HEK293 (cell line): ENCODE data around the gene PGC.

Experiments
- CTCF ChIA-PET: fragments of 350-600 bp; formaldehyde crosslinking; extraction: SDS; loops from one replicate; lab custom pipeline; 2021; ENCODE audit warnings: antibody characterized with exemption; lab: Yijun Ruan, JAX
- POLR2A ChIA-PET: fragments of 300-600 bp; formaldehyde crosslinking; extraction: SDS; loops from one replicate; lab custom pipeline; 2020; ENCODE audit warnings: antibody characterized with exemption, inconsistent platforms; lab: Yijun Ruan, JAX
- H3K27ac ChIP-seq: fragments of 200-500 bp; sonication (Bioruptor generic); 2 replicates; pipeline ENCODE4 v1.5.1; 2014; ENCODE audit warnings: low read depth, low read length, control low read depth, inconsistent platforms; ENCODE audit errors: extremely low read depth
- H3K36me3 ChIP-seq, 2 experiments: fragments of 200-500 bp in 1 of 2; sonication (Bioruptor generic) in 1 of 2; 1 replicate in 1 of 2; 2 replicates in 1 of 2; pipeline ENCODE4 v1.5.1; 2014 to 2017; ENCODE audit warnings: inconsistent platforms in 2 of 2, low read length in 2 of 2; ENCODE audit not compliant: control insufficient read depth in 2 of 2, insufficient read depth in 1 of 2
- H3K4me1 ChIP-seq: fragments of 200-500 bp; sonication (Bioruptor generic); 2 replicates; pipeline ENCODE4 v1.5.1; 2014; ENCODE audit warnings: mild to moderate bottlenecking, low read length, inconsistent platforms; ENCODE audit not compliant: control insufficient read depth, insufficient read depth
- H3K4me3 ChIP-seq: 2 replicates; pipeline ENCODE4 v1.5.1; 2011; ENCODE audit warnings: low read depth, mild to moderate bottlenecking, control low read depth, low read length, moderate library complexity
- H3K9me3 ChIP-seq: fragments of 200-500 bp; sonication (Bioruptor generic); 2 replicates; pipeline ENCODE4 v1.5.1; 2014; ENCODE audit warnings: low read depth, low read length, inconsistent platforms; ENCODE audit not compliant: control insufficient read depth, insufficient read depth
- GLI4 ChIP-seq: fragments of 450-650 bp; formaldehyde crosslinking; IDR thresholded peaks from 2 replicates; pipeline ENCODE4 v1.5.1; 2016; ENCODE audit warnings: missing biosample characterization, missing genetic modification characterization
- KLF10 ChIP-seq: fragments of 450-650 bp; IDR thresholded peaks from 2 replicates; pipeline ENCODE4 v1.5.1; 2018; ENCODE audit warnings: missing biosample characterization, mild to moderate bottlenecking, missing genetic modification characterization
- KLF9 ChIP-seq: fragments of 450-650 bp; formaldehyde crosslinking; IDR thresholded peaks from 2 replicates; pipeline ENCODE4 v1.5.1; 2016; ENCODE audit warnings: missing biosample characterization, missing genetic modification characterization, low read depth
- PRDM1 ChIP-seq: fragments of 450-650 bp; formaldehyde crosslinking; IDR thresholded peaks from 2 replicates; pipeline ENCODE4; 2016; ENCODE audit warnings: missing biosample characterization, missing genetic modification characterization
- SP3 ChIP-seq: fragments of 450-650 bp; formaldehyde crosslinking; IDR thresholded peaks from 2 replicates; pipeline ENCODE4 v1.5.1; 2016; ENCODE audit warnings: missing biosample characterization, missing genetic modification characterization
- TCF7L2 ChIP-seq: IDR thresholded peaks from 2 replicates; pipeline ENCODE4 v1.6.1; 2011; ENCODE audit warnings: low read depth, mild to moderate bottlenecking, inconsistent platforms, low read length, moderate library complexity, borderline replicate concordance
- ZNF112 ChIP-seq: fragments of 450-650 bp; formaldehyde crosslinking; IDR thresholded peaks from 2 replicates; pipeline ENCODE4 v1.5.0; 2017; ENCODE audit warnings: missing biosample characterization, missing genetic modification characterization
- ZNF132 ChIP-seq: fragments of 450-650 bp; formaldehyde crosslinking; IDR thresholded peaks from 2 replicates; pipeline ENCODE4 v1.5.1; 2017; ENCODE audit warnings: missing biosample characterization, missing genetic modification characterization, borderline replicate concordance
- ZNF2 ChIP-seq: fragments of 450-650 bp; formaldehyde crosslinking; IDR thresholded peaks from 2 replicates; pipeline ENCODE4 v1.5.1; 2016; ENCODE audit warnings: missing biosample characterization, missing genetic modification characterization
- ZNF394 ChIP-seq: fragments of 450-650 bp; formaldehyde crosslinking; IDR thresholded peaks from 2 replicates; pipeline ENCODE4 v1.5.1; 2016; ENCODE audit warnings: missing biosample characterization, missing genetic modification characterization, mild to moderate bottlenecking, moderate library complexity, borderline replicate concordance
- ZNF626 ChIP-seq: fragments of 450-650 bp; sonication (Bioruptor Pico); formaldehyde crosslinking; IDR thresholded peaks from 2 replicates; pipeline ENCODE4 v1.5.1; 2018; ENCODE audit warnings: missing biosample characterization, missing genetic modification characterization, inconsistent platforms
- ZNF677 ChIP-seq: fragments of 450-650 bp; IDR thresholded peaks from 2 replicates; pipeline ENCODE4 v1.5.0; 2018; ENCODE audit warnings: missing biosample characterization, mild to moderate bottlenecking, missing genetic modification characterization, moderate library complexity
- ZNF76 ChIP-seq: fragments of 450-650 bp; formaldehyde crosslinking; IDR thresholded peaks from 2 replicates; pipeline ENCODE4; 2016; ENCODE audit warnings: low read depth, missing biosample characterization, missing genetic modification characterization, borderline replicate concordance
- TF ChIP-seq, protein P1 (sequence below): fragments of 450-650 bp; formaldehyde crosslinking; IDR thresholded peaks from 2 replicates; pipeline ENCODE4 v1.5.1; 2016; ENCODE audit warnings: missing biosample characterization, missing genetic modification characterization
- TF ChIP-seq, protein P2 (sequence below): fragments of 450-650 bp; formaldehyde crosslinking; IDR thresholded peaks from 2 replicates; pipeline ENCODE4 v1.5.1; 2017; ENCODE audit warnings: missing biosample characterization, missing genetic modification characterization
- TF ChIP-seq, protein P3 (sequence below): fragments of 450-650 bp; formaldehyde crosslinking; IDR thresholded peaks from 2 replicates; pipeline ENCODE4 v1.5.1; 2016; ENCODE audit warnings: missing biosample characterization, missing genetic modification characterization, borderline replicate concordance

The PGC gene

DNA sequence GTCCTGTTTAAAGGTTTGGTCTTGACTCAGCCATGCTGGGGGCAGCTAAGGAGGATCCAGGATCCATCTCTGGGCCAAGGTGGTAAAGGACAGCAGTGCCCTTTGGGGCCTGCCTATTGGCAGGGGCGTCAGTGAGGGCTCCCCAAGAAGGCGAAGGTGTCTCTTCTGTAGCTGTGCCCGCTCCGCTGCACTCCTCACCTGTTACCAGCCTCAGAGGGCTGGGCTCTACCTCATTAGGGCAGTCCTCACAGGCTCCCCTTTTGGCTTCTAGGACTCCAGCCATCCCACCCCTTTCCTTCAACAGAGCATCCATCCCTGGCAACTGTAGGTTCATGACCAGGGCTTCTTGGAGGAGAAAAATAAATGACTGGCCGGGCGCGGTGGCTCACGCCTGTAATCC is 22.2 kb upstream of the PGC start:
- no peak overlapping the region for H3K4me3 ChIP-seq
- peaks cover 0 to 35% of the 10 kb centered on the region in 2 experiments; a peak in 2 of 3 replicates for H3K36me3 ChIP-seq
- TF ChIP-seq, protein P1, sequence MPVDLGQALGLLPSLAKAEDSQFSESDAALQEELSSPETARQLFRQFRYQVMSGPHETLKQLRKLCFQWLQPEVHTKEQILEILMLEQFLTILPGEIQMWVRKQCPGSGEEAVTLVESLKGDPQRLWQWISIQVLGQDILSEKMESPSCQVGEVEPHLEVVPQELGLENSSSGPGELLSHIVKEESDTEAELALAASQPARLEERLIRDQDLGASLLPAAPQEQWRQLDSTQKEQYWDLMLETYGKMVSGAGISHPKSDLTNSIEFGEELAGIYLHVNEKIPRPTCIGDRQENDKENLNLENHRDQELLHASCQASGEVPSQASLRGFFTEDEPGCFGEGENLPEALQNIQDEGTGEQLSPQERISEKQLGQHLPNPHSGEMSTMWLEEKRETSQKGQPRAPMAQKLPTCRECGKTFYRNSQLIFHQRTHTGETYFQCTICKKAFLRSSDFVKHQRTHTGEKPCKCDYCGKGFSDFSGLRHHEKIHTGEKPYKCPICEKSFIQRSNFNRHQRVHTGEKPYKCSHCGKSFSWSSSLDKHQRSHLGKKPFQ (tag by site-specific recombination), result no peak
- TF ChIP-seq ZNF394 (tag by site-specific recombination) (no peak), ZNF677 (tag by site-specific recombination) (no peak), TCF7L2 (no peak), ZNF2 (no peak), ZNF626 (tag by site-specific recombination) (no peak), SP3 (no peak), KLF9 (tag by site-specific recombination) (no peak), KLF10 (no peak), PRDM1 (tag by site-specific recombination) (no peak), GLI4 (tag by site-specific recombination) (no peak), ZNF132 (tag by site-specific recombination) (no peak), ZNF112 (tag by site-specific recombination) (no peak), ZNF76 (tag by site-specific recombination) (no peak)
- TF ChIP-seq, protein P2, sequence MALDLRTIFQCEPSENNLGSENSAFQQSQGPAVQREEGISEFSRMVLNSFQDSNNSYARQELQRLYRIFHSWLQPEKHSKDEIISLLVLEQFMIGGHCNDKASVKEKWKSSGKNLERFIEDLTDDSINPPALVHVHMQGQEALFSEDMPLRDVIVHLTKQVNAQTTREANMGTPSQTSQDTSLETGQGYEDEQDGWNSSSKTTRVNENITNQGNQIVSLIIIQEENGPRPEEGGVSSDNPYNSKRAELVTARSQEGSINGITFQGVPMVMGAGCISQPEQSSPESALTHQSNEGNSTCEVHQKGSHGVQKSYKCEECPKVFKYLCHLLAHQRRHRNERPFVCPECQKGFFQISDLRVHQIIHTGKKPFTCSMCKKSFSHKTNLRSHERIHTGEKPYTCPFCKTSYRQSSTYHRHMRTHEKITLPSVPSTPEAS, result no peak
- TF ChIP-seq, protein P3, sequence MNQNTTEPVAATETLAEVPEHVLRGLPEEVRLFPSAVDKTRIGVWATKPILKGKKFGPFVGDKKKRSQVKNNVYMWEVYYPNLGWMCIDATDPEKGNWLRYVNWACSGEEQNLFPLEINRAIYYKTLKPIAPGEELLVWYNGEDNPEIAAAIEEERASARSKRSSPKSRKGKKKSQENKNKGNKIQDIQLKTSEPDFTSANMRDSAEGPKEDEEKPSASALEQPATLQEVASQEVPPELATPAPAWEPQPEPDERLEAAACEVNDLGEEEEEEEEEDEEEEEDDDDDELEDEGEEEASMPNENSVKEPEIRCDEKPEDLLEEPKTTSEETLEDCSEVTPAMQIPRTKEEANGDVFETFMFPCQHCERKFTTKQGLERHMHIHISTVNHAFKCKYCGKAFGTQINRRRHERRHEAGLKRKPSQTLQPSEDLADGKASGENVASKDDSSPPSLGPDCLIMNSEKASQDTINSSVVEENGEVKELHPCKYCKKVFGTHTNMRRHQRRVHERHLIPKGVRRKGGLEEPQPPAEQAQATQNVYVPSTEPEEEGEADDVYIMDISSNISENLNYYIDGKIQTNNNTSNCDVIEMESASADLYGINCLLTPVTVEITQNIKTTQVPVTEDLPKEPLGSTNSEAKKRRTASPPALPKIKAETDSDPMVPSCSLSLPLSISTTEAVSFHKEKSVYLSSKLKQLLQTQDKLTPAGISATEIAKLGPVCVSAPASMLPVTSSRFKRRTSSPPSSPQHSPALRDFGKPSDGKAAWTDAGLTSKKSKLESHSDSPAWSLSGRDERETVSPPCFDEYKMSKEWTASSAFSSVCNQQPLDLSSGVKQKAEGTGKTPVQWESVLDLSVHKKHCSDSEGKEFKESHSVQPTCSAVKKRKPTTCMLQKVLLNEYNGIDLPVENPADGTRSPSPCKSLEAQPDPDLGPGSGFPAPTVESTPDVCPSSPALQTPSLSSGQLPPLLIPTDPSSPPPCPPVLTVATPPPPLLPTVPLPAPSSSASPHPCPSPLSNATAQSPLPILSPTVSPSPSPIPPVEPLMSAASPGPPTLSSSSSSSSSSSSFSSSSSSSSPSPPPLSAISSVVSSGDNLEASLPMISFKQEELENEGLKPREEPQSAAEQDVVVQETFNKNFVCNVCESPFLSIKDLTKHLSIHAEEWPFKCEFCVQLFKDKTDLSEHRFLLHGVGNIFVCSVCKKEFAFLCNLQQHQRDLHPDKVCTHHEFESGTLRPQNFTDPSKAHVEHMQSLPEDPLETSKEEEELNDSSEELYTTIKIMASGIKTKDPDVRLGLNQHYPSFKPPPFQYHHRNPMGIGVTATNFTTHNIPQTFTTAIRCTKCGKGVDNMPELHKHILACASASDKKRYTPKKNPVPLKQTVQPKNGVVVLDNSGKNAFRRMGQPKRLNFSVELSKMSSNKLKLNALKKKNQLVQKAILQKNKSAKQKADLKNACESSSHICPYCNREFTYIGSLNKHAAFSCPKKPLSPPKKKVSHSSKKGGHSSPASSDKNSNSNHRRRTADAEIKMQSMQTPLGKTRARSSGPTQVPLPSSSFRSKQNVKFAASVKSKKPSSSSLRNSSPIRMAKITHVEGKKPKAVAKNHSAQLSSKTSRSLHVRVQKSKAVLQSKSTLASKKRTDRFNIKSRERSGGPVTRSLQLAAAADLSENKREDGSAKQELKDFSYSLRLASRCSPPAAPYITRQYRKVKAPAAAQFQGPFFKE (tag by site-specific recombination), result no peak
- ChIA-PET CTCF (interaction anchor here (0.5 to 3.5 kb wide), 6 partner anchors 15 to 498 kb away, joined by 3 to 19 read pairs (median 3); partner anchors contain the start of gene TOMM6), POLR2A (interaction anchor here (1.4 kb wide), 1 partner anchor 18 kb away, joined by 5 read pairs; the partner anchor contains the start of gene TOMM6)
- no peak overlapping the region for H3K27ac ChIP-seq
- peaks cover 4% of the 10 kb centered on the region; the same call in 1 of the 2 replicates for H3K4me1 ChIP-seq
- no peaks in the 10 kb centered on the region for H3K9me3 ChIP-seq
